ENCODE measurements around the gene PLCD1. TPM values are rescaled to one million over a fixed set of nuclear protein-coding genes. Genes with fewer than 3 reads are reported as not detected.

PLCD1 gene
- total RNA-seq, 1 experiment from 2014 or later = 27.1 TPM

DNA sequence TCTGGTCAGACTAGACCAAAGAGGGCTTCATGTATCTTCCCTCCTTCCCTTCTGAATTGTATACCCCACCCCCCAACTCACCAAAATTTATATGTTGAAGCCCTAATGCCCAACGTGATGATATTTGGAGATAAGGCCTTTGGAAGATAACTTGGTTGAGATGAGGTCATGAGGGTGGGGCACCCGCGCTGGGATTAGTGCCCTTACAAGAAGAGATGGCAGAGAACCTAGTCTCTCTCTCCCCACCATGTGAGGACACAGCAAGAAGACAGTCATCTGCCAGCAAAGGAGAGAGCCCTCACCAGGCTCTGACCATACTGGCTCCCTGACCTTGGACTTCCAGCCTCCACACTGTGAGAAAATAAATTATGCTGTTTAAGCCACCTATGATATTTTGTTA lies 13.5 kb downstream of the PLCD1 start:
- Histone ChIP-seq H3K79me1 (ENCODE audit: insufficient read depth, low read depth, low read length, poor library complexity, severe bottlenecking) (no peaks in the 10 kb centered on the region), H3K4me2 (ENCODE audit: insufficient read depth, insufficient read length, low read length) (no peak overlapping the region), H3K23ac (ENCODE audit: insufficient read length, low read depth, low read length) (no peak overlapping the region), H2BK15ac (ENCODE audit: low read depth, low read length) (no peak overlapping the region), H3K9ac (ENCODE audit: extremely low read depth, insufficient read length, low read length) (no peak overlapping the region), H4K91ac (ENCODE audit: insufficient read length, low read depth, low read length) (no peak overlapping the region), H3K27ac (ENCODE audit: insufficient read length, low read depth, low read length) (no peak overlapping the region), H2AK5ac (ENCODE audit: insufficient read length, low read length) (no peak overlapping the region), H3K9me3 (ENCODE audit: control insufficient read depth, low read depth, low read length) (no peaks in the 10 kb centered on the region), H3K4ac (ENCODE audit: low read depth, low read length) (no peak overlapping the region), H3K27me3 (ENCODE audit: insufficient read depth, low read length) (no peaks in the 10 kb centered on the region), H3K14ac (ENCODE audit: insufficient read depth, low read length) (no peak overlapping the region), H3K23me2 (ENCODE audit: insufficient read length, low read depth, low read length, poor library complexity, severe bottlenecking) (no peaks in the 10 kb centered on the region), H3K56ac (ENCODE audit: insufficient read length, low read depth, low read length) (no peak overlapping the region), H2BK20ac (ENCODE audit: low read depth, low read length, poor library complexity, severe bottlenecking) (no peak overlapping the region), H4K5ac (ENCODE audit: insufficient read length, low read depth, low read length) (no peak overlapping the region), H2BK12ac (ENCODE audit: insufficient read length, low read depth, low read length) (no peak overlapping the region), H2BK5ac (ENCODE audit: insufficient read length, low read length) (no peak overlapping the region), H3K18ac (ENCODE audit: insufficient read length, low read depth, low read length) (no peak overlapping the region), H3K4me1 (ENCODE audit: insufficient read depth, low read length) (no peaks in the 10 kb centered on the region), H4K8ac (replicated peaks; ENCODE audit: insufficient read length, low read depth, low read length) (no peak overlapping the region), H2BK120ac (ENCODE audit: low read depth, low read length, poor library complexity, severe bottlenecking) (no peak overlapping the region), H3T11ph (ENCODE audit: low read length) (no peak overlapping the region), H4K20me1 (ENCODE audit: control insufficient read depth, insufficient read depth, insufficient read length) (no peaks in the 10 kb centered on the region), H3K79me2 (ENCODE audit: insufficient read depth, low read length) (no peaks in the 10 kb centered on the region), H2AFZ (ENCODE audit: low read length) (no peak overlapping the region)
- H3K27me3 Mint-ChIP-seq (ENCODE audit: low read depth) = no peaks in the 10 kb centered on the region
- TF ChIP-seq, protein P1, sequence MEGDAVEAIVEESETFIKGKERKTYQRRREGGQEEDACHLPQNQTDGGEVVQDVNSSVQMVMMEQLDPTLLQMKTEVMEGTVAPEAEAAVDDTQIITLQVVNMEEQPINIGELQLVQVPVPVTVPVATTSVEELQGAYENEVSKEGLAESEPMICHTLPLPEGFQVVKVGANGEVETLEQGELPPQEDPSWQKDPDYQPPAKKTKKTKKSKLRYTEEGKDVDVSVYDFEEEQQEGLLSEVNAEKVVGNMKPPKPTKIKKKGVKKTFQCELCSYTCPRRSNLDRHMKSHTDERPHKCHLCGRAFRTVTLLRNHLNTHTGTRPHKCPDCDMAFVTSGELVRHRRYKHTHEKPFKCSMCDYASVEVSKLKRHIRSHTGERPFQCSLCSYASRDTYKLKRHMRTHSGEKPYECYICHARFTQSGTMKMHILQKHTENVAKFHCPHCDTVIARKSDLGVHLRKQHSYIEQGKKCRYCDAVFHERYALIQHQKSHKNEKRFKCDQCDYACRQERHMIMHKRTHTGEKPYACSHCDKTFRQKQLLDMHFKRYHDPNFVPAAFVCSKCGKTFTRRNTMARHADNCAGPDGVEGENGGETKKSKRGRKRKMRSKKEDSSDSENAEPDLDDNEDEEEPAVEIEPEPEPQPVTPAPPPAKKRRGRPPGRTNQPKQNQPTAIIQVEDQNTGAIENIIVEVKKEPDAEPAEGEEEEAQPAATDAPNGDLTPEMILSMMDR (conservative IDR thresholded peaks at IDR 0.05) = no peak
- no peak overlapping the region for H3K27ac Mint-ChIP-seq
- DNase-seq = no peak
- WGBS (ENCODE audit: extremely low coverage, insufficient read length, low lambda C conversion rate) = no CpG with 5 or more reads among the region's 3 CpGs
- H3K4me3 Mint-ChIP-seq = no peak overlapping the region
- H3K4me1 Mint-ChIP-seq = no peaks in the 10 kb centered on the region
- H3K36me3 Mint-ChIP-seq (ENCODE audit: insufficient read depth in 1 of 3, low read depth in 3 of 3) = peaks cover 5 to 39% (median 19%) of the 10 kb centered on the region in 3 experiments; a peak in 6 of 7 replicates
- H3K9me3 Mint-ChIP-seq = no peaks in the 10 kb centered on the region

Data from H9 (cell line).